DMS114 treated with DMSO at 0.1 percent for 48 hours (cell line): Measurements from ENCODE around the gene HCFC1.

Experiments
- DNase-seq: peaks from one replicate; lab custom pipeline; 2025; ENCODE audit not compliant: unreplicated experiment; lab: John Stamatoyannopoulos, UW

The HCFC1 gene

DNA sequence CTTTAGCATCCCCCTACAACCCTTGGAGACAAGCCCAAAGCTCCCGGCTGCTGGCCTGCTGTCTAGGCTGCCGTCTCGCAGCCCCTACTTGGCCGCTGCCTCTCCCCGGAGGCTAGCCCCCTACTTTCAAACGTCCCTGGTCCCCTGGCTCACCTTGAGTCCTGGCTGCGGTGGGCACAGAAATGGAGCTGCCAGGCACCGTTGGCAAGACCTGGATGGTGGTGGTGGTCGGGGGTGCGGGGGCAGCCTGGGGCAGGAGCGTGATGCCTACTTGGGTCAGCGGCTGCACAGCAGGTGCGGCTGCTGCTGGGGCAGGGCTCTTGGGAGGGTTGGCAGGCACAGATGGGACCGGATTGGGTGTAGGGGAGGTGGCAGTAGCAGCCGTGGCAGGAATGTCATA lies 12.0 kb downstream of the HCFC1 start:
- DNase-seq: no peak

- no peak for DNase-seq
Measured at GRCh38 chrX:153958605-153959004, 13.0 kb downstream of the HCFC1 start.

GRCh38 chrX:153957224-153957623 lies 14.4 kb downstream of the HCFC1 start:
- no peak for DNase-seq

GRCh38 chrX:153956044-153956907 lies 15.3 kb downstream of the HCFC1 start:
- no peak for DNase-seq

- DNase-seq: no peak
Measured at GRCh38 chrX:153955228-153955732, 16.3 kb downstream of the HCFC1 start.

DNA sequence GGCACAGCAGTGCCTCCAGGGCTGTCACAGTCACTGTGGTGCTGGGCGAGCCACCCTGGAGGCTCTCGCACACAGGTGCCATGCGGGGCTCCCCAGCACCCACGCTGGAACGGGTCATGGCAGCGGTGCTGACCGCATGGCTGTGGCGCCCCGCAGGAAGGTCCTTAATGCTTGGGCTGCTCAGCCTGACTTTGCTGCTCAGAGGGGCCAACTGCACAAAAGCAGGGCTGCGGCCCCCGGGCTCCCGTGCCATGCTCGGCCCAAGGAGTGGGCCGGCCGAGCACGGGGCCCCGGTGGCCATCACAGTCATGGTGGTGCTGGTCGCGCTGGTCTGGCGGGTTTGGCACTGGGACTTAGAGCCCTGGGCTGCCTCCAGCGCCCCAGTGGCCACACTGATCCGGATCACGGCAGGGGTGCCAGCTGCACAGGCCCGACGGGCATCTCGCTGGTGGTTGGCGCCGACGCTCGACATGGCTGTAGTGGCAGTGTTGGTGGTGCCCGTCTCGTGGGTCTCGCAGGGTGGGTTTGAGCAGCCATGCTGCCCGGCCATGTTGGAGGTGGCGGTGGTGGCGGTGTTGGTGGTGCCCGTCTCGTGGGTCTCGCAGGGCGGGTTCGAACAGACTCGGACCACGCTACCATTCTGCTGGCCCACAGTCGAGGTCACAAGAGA lies 16.9 kb downstream of the HCFC1 start:
- no peak for DNase-seq

DNA sequence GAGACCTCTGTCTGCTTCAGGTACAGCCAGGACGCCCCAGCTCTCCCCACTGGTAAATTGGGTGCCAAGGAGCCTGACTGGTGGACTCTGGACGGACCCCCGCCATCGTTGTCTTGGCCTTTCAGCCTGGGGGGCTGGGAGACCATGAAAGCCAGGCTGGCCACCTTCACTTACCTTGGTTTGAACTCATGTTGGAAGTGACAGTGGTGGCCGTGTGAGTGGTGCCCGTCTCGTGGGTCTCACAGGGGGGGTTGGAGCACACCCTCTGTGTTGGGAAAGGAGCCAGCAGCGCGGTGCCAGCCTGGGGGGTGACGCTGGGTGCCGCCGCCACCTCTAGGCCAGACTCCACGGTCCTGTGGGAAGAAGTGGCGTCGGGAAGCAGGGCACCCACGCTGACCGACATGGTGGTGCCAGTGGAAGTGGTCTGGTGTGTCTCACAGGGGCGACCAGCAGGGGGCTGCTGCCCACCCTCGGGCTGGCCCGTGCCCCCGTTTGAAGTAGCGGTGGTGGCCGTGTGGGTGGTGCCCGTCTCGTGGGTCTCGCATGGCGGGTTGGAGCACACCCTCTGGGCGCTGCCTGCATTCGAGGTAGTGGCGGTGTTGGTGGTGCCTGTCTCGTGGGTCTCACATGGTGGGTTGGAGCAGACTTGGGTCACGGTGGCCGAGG lies 17.6 kb downstream of the HCFC1 start:
- DNase-seq: no peak

DNA sequence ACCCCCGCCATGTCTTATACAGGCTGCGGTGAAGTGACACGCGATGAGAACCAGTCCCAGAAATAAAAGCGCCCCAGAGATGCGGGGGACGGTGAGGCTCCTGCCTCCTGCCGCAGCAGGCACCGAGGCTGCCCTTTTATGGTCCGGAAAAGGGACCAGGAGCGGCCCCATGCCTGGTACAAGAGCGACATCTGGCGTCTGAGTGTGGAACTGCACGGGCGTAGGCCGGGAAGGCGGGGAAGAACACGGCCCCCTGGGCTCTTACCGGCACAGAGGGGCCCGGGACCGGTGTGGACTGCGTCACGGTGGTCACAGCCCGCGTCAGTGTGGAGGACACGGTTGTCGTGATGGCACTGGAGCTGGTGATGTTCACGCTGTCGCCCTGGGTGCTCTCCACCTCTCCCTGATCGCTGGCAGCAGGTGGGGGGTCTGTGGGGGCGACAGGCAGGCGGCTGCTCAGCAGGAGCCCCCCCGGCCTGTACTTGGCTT lies 18.2 kb downstream of the HCFC1 start:
- DNase-seq: no peak

DNA sequence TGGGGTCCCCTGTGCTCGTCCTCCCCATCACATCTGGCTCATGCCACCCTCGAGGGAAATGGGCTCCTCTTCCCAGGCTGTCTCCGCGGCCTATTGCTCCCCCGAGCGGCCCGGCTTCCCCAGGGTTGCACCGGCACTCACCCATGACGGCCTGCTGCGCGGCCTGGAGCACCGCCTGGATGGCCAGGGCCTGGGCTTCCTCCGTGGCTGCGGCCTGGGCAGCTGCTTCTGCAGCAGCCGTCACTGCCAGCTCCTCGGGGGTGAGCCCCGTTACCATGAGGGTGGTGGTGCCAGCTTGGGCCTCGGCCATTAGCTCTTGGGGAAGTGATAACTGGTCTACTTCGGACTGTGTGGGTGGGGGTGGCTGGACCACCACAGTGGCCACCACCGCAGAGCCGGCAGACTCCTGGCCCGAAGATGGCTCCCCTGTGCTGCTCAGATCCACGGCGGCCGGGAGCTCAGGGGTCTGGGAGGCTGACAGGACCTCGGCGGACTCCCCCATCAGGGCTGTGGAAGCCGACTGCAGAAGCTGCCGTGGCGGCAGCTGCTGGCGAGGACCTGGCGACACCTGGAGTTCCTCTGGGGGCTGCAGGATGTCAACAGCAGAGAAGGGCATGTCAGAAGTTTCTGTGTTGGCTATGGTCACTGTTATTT lies 19.1 kb downstream of the HCFC1 start:
- no peak for DNase-seq

- DNase-seq: no peak
Measured at GRCh38 chrX:153951683-153952372, 19.8 kb downstream of the HCFC1 start.

DNA sequence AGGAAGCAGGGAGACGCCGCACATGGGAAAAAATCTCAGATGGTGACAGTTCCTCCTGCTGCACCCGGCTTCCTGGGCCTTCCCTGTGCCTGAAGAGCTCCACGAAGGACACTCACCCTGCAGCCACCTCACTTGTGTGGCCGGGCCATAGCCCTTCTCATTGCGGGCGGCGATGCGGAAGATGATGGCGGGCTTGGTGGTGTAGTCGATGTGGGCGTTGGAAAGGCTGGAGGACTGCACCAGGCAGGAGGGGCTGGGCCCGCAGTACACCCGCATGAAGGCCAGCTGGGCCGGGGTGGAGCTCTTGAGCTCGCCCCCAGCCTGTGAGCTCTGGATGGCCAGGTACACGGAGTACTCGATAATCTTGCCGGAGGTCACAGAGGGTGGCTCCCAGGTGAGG lies 21.5 kb downstream of the HCFC1 start:
- DNase-seq: no peak

DNA sequence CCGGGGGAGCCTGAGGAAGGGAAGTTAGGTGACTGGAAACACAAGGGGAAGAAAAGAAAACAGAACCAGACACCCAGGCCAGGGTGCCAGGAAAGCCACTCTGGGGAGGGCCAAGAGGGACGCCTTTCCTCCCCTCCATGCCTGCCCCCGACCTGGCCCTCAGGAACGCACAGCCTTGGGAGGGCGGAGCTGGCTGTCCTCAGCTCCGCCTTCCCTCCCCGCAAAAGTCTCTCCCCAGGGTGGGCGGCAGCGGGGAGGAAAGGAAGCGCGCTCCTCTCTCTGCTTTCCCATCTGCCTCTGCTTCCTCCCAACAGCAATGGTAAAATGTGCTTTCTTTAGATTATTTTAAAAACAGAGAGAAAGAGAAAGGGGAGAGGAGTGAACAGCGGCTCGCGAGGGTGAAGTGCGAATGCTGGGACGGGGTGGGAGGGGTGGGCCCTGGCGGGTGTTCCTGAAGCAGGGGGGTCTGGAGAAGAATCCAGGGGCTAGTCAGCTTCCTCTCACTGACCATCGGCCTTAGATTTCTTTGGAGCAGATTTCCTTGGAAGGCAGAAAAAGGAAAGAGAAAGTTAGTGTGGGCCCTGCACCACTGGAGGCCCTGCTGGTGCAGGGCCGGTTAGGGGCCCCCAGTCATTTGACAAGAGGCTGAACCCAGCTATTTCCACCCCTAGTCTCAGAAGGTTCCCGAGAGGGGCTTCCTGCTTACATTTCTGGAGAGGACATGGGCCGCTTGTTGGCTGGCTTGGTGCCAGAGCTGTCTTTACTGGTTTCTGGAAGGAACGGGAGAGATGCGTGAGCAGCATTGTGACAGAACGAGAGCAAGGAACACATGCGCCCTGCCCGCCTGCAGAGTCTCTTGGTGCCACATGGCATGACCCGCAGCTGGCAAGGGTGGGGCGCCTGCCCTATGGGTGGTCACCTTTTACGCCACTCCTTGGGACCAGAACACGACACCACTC lies 22.5 kb downstream of the HCFC1 start:
- no peak for DNase-seq

DNA sequence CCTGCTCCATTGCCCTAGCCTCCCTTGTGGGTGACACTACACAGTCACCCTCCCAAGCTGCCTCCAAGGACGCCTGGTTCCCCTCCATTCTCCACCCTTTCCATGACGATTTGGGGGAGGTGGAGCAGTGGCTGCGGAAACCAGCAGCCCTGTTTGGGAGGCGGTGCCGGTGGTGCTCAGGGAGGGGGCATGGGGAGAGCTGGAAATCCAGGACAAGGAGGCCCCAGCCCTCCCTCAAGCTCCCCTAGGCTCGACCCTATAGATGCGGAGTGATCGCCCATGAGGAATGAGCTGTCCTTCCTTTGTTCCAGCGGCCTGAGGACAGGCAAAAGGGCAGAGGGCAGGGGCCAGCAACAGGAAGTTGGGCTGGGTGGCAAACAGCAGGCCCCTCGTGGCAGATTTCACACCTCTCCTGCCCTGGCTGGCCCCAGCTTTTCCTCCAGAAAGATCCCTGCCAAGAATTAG lies 23.6 kb downstream of the HCFC1 start:
- no peak for DNase-seq

DNA sequence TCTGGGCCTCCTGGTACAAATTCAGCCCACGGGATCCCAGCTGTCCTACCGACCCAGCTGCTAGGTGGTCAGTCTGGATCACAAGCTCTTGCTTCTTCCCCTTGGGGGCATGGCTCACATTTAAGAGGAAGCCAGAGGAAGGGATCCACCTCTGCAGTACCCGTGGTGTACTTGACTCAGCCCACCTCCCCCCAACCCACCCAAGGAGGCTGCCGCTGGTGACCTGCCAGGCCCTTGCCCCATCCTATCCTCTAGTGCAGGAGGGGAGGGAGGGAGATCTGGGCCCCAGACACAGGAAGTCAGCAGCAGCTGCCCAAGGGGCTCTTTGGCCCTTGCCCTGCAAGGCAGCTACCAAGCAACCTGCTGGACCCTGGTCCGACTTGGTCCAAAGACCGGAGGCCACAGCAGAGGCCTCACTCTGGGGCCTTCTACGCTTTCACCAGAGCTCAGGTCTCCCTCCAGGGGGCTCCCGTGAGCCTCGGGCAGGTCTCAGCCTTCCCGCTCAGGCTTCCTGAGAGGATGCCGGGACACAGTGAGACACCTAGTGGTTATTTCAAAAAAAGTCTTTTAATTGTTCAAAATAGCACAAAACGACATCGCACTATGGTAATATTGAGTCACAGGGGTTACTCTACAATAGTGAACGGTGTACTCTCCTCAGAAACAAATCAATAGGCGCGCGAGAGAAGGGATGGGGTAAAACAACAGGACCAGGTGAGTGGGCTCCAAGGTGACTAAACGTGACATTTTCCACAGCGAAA lies 24.4 kb downstream of the HCFC1 start:
- peak; percentile 54 for DNase-seq

- DNase-seq: no peak
Measured at GRCh38 chrX:153945956-153946943, 25.4 kb downstream of the HCFC1 start.

DNA sequence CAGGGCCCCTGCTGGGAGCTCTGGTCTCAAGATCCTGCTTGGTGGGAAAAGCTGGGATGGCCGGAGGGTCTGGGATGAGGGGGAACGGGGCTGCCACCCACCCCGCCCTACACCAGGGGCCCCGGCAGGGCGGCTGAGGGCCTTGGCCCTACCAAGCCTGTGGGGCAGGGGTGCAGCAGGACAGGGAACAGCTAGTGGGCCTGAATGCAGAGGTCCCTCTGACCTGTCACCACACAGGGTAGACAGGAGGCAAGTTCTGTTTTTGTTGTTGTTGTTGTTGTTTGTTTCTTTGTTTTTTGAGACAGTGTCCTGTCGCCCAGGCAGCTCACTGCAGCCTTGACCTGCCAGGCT lies 26.8 kb downstream of the HCFC1 start:
- DNase-seq: no peak

DNA sequence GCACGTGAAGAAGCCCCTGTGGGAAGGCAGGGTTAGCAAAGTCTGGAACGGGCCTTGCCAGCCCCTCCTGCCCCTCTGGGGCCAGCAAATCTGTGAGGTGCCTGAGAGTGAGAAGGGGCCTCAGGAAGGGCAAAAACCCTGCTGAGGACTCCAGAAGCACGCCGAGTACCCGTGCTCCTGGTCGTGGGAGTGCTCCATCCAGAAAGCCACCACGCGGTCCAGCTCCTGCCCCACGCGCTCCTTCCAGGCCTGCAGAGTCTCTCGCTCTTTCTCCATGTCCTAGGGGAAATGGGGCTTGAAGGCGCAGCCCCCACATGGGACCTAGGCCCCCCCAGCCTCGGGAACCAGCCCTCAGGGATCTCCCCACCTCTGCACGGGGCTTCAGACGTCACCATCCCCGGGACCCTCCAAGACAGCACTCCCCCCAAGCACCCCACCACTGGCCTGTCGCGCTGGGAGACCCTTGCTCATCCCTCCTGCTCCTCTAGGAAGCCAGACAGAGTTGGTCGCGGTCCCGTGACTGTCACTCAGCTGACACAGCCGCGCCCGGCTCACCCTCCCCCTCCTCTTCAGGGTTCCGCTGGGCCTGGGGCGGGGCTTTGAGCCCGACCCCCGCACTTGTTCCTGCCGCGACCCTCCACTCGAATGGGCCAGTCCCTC lies 27.3 kb downstream of the HCFC1 start, which contains the start of gene RENBP:
TSS of gene RENBP (minus strand) at position 504 of the 660 bp plus-strand sequence. CDS start at position 471, 33 bp downstream.
- no peak for DNase-seq
